NT2/D1 (cell line): ENCODE measurements around the gene CAMTA2.

Experiments used
- YY1 ChIP-seq: IDR thresholded peaks from 2 replicates; pipeline ENCODE4 v1.6.1; 2011; ENCODE audit not compliant: insufficient read length, insufficient read depth
- ZNF274 ChIP-seq: IDR thresholded peaks from 2 replicates; pipeline ENCODE4 v1.6.1; 2011; ENCODE audit warnings: mild to moderate bottlenecking, low read depth, low read length

- TF ChIP-seq ZNF274 (no peak), YY1 (no peak)
Measured at GRCh38 chr17:4965311-4965986, 22.0 kb downstream of the CAMTA2 start.
